HL-60 (cell line): ENCODE data around the gene CEACAM5.

Experiments
- GABPA ChIP-seq: IDR thresholded peaks from 2 replicates; pipeline ENCODE4 v1.6.1; 2012; ENCODE audit warnings: low read depth
- POLR2AphosphoS5 ChIP-seq: IDR thresholded peaks from 2 replicates; pipeline ENCODE4 v1.6.1; 2012; ENCODE audit warnings: low read depth
- SPI1 ChIP-seq: IDR thresholded peaks from 2 replicates; pipeline ENCODE4 v1.6.1; 2012; ENCODE audit warnings: low read depth, mild to moderate bottlenecking, borderline replicate concordance
- TF ChIP-seq, protein P1 (sequence below): IDR thresholded peaks from one replicate; pipeline ENCODE4 v1.5.1; 2011; ENCODE audit warnings: low read length, control low read depth, inconsistent platforms; ENCODE audit not compliant: insufficient read depth
- TF ChIP-seq, protein P2 (sequence below): IDR thresholded peaks from 2 replicates; pipeline ENCODE4 v1.6.1; 2012; ENCODE audit warnings: low read depth; ENCODE audit not compliant: insufficient replicate concordance

DNA sequence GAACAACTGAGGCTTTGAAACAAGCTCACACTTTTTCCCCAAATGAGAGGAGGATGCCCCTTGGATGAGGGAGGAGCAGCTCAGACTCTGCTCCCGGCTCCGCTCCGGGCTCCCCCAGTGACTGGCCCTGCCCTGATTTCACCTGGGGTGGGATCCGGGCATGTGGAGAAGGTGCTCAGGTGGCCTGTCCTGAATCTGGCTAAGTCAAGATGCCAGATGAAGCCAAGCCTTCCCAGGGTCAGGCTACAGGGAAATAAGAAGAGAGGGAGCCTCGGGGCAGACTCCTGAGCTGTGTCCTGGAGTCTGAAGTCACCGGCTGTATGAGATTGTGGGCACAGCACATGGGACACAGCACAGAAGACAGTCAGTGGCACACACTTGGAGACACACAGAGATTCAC lies 10.3 kb downstream of the CEACAM5 start:
- TF ChIP-seq, protein P1, sequence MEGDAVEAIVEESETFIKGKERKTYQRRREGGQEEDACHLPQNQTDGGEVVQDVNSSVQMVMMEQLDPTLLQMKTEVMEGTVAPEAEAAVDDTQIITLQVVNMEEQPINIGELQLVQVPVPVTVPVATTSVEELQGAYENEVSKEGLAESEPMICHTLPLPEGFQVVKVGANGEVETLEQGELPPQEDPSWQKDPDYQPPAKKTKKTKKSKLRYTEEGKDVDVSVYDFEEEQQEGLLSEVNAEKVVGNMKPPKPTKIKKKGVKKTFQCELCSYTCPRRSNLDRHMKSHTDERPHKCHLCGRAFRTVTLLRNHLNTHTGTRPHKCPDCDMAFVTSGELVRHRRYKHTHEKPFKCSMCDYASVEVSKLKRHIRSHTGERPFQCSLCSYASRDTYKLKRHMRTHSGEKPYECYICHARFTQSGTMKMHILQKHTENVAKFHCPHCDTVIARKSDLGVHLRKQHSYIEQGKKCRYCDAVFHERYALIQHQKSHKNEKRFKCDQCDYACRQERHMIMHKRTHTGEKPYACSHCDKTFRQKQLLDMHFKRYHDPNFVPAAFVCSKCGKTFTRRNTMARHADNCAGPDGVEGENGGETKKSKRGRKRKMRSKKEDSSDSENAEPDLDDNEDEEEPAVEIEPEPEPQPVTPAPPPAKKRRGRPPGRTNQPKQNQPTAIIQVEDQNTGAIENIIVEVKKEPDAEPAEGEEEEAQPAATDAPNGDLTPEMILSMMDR = no peak
- TF ChIP-seq SPI1 (no peak), POLR2AphosphoS5 (no peak), GABPA (no peak)
- TF ChIP-seq, protein P2, sequence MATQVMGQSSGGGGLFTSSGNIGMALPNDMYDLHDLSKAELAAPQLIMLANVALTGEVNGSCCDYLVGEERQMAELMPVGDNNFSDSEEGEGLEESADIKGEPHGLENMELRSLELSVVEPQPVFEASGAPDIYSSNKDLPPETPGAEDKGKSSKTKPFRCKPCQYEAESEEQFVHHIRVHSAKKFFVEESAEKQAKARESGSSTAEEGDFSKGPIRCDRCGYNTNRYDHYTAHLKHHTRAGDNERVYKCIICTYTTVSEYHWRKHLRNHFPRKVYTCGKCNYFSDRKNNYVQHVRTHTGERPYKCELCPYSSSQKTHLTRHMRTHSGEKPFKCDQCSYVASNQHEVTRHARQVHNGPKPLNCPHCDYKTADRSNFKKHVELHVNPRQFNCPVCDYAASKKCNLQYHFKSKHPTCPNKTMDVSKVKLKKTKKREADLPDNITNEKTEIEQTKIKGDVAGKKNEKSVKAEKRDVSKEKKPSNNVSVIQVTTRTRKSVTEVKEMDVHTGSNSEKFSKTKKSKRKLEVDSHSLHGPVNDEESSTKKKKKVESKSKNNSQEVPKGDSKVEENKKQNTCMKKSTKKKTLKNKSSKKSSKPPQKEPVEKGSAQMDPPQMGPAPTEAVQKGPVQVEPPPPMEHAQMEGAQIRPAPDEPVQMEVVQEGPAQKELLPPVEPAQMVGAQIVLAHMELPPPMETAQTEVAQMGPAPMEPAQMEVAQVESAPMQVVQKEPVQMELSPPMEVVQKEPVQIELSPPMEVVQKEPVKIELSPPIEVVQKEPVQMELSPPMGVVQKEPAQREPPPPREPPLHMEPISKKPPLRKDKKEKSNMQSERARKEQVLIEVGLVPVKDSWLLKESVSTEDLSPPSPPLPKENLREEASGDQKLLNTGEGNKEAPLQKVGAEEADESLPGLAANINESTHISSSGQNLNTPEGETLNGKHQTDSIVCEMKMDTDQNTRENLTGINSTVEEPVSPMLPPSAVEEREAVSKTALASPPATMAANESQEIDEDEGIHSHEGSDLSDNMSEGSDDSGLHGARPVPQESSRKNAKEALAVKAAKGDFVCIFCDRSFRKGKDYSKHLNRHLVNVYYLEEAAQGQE = no peak
